ENCODE data around the gene RGS17. TPM values are rescaled to one million over a fixed set of nuclear protein-coding genes. Genes with fewer than 3 reads are reported as not detected.

The RGS17 gene
- total RNA-seq (2022; extraction: Qiagen RNA extraction; ENCODE audit: low read depth), result 3.2 to 8.4 TPM (median 7.3 TPM) in 5 replicates

DNA sequence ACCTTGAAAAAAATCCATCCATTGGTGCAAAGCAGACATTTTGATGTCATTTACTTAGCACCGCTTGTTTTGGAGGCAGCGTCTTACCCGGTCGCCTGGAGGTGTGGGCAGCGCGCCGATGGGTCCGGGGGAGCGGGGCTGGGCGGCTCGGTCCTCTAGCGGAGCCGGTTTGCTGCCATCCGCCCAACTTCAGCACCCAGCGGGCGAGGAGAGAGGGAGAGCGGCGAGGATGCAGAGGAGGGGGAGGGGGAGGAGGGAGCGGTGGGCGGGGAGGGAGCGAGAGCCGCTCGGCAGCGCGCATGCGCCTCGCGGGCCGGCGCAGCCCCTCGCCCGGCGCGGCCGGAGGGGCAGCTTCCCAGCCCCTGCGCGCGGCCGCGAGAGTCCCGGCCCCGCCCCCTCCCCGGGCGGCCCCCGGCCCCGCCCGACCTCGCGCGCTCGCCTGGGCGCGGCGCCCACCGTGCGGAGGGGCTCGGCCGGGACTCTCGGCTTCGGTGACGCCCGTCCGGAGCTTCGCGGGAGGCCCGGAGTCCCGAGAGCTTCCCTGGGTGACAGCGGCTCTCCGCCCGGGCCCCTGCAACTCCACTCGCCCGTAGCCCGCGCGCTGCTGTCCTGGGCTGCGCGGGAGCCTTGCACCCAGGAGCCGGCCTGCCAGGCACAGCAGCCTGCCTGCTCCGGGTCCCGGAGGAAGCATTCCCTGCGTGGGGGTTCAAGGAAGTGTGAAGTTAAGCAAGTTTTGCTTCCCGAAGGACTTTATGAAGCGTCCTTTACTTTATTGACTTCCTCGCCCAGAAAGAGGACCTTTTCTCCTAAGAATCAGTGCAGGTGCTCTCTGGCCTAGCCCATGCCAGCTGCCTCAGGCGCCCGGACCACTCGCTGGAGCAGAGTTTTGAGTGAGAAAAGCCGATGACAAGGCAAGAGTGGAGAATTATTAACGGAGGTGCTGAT lies at the start of gene RGS17:
RGS17 (minus strand) TSS at position 246 of the 945 bp plus-strand sequence. CDS start 87,264 bp downstream, outside the sequence.

GRCh38 chr6:153002613-153003365 lies 128.3 kb downstream of the RGS17 start, which contains the start of gene MTRF1L:
MTRF1L (minus strand) TSS chr6:153002709; CDS start chr6:153002685, 24 bp downstream.

DNA sequence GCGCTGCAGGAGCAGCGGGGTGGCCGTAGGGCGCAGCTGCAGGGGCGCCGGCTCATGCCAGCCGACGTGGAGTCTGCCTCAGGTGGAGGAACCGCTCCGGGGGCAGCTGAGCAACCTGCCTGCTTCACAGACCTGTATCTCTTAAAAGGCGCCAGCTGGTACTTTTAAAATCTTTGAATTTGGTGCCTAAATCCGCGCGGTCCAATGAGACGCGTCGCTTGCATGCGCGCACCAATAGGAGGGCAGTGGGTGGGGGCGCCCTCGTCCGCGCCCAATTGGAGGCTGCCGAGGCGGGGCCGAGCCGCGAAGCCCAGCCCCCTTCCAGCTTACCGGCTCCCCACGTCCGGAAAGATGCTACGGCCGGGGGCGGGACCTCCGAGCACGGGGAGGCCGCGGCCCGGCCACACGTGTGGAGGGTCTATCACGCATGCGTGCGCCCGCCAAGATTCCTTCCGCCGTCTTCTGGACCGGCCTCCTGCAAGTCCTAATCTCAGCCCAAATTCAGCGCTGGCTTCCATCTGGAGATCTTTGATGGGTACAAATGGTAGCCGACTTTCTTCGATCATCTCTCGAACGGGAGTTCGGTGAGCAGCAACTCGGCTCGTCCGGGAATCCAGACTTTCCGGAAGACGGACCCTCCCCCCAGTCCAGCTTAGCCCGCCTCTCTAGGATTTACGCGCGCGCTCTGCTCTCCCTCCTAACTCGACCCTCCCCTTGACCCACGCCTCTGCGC lies 148.0 kb downstream of the RGS17 start, which contains the start of gene FBXO5:
FBXO5 (minus strand) TSS at position 138 of the 733 bp plus-strand sequence; CDS start at position 56, 82 bp downstream.

Other genes starting within 250 kb of the RGS17 start
- 18.7 to 27.0 TPM (median 19.5 TPM) in 5 replicates for gene FBXO5, start 148.2 kb downstream of the RGS17 start, total RNA-seq (2022; extraction: Qiagen RNA extraction; ENCODE audit: low read depth)
- gene MTRF1L, start 128.6 kb downstream of the RGS17 start, total RNA-seq (2022; extraction: Qiagen RNA extraction; ENCODE audit: low read depth), result 12.1 to 19.5 TPM (median 15.9 TPM) in 5 replicates